ENCODE measurements around the gene RALBP1.

The RALBP1 gene

GRCh38 chr18:9565407-9565806 is 90.1 kb downstream of the RALBP1 start:
- TF ChIP-seq CTCF (IDR thresholded peaks at IDR 0.05; ENCODE audit: insufficient read depth, low read depth, low read length, missing control alignments), result no peak
- DNase-seq (ENCODE audit: low read depth), result no peak

GRCh38 chr18:9568186-9568585 is 92.9 kb downstream of the RALBP1 start:
- TF ChIP-seq CTCF (IDR thresholded peaks at IDR 0.05; ENCODE audit: insufficient read depth, low read depth, low read length, missing control alignments), result no peak
- H3K4me3 ChIP-seq (ENCODE audit: low read depth, low read length), result no peak overlapping the region
- DNase-seq (ENCODE audit: low read depth), result no peak

More at GRCh38 chr18:9565407-9565806, 90.1 kb downstream of the RALBP1 start:
- no peak overlapping the region for H3K4me3 ChIP-seq (ENCODE audit: low read depth, low read length)

GRCh38 chr18:9569178-9569577 is 93.9 kb downstream of the RALBP1 start:
- H3K4me3 ChIP-seq (ENCODE audit: low read depth, low read length), result no peak overlapping the region
- DNase-seq (ENCODE audit: low read depth), result no peak
- TF ChIP-seq CTCF (IDR thresholded peaks at IDR 0.05; ENCODE audit: insufficient read depth, low read depth, low read length, missing control alignments), result no peak

- TF ChIP-seq CTCF (IDR thresholded peaks at IDR 0.05; ENCODE audit: insufficient read depth, low read depth, low read length, missing control alignments), result no peak
- no peak overlapping the region for H3K4me3 ChIP-seq (ENCODE audit: low read depth, low read length)
- no peak for DNase-seq (ENCODE audit: low read depth)
Observed at GRCh38 chr18:9570255-9570654, 94.9 kb downstream of the RALBP1 start.

GRCh38 chr18:9571546-9571945 is 96.2 kb downstream of the RALBP1 start:
- no peak for TF ChIP-seq CTCF (IDR thresholded peaks at IDR 0.05; ENCODE audit: insufficient read depth, low read depth, low read length, missing control alignments)
- no peak overlapping the region for H3K4me3 ChIP-seq (ENCODE audit: low read depth, low read length)
- no peak for DNase-seq (ENCODE audit: low read depth)

- no peak for DNase-seq (ENCODE audit: low read depth)
- H3K4me3 ChIP-seq (ENCODE audit: low read depth, low read length), result no peak overlapping the region
- TF ChIP-seq CTCF (IDR thresholded peaks at IDR 0.05; ENCODE audit: insufficient read depth, low read depth, low read length, missing control alignments), result no peak
Observed at GRCh38 chr18:9574473-9575115, 99.3 kb downstream of the RALBP1 start.

GRCh38 chr18:9575558-9575957 is 100.2 kb downstream of the RALBP1 start:
- TF ChIP-seq CTCF (IDR thresholded peaks at IDR 0.05; ENCODE audit: insufficient read depth, low read depth, low read length, missing control alignments), result peak; percentile 88
- no peak overlapping the region for H3K4me3 ChIP-seq (ENCODE audit: low read depth, low read length)
- DNase-seq (ENCODE audit: low read depth), result peak; percentile 92

All from GM12865 (cell line).